Fibroblast of peridontal ligament (primary cell): ENCODE results near the gene KCNH1.

Experiments
- DNase-seq: peaks from one replicate; pipeline ENCODE4 v3.0.0-alpha.2; 2010; ENCODE audit errors: extremely low read depth

KCNH1 gene

GRCh38 chr1:210711825-210712612 lies 421.9 kb downstream of the KCNH1 start:
- DNase-seq, result no peak

- no peak for DNase-seq
Measured at GRCh38 chr1:210709701-210710100, 424.2 kb downstream of the KCNH1 start.

- no peak for DNase-seq
Measured at GRCh38 chr1:210707300-210708240, 426.4 kb downstream of the KCNH1 start.

- DNase-seq, result no peak
Measured at GRCh38 chr1:210706246-210706645, 427.7 kb downstream of the KCNH1 start.

- DNase-seq, result no peak
Measured at GRCh38 chr1:210705086-210705485, 428.9 kb downstream of the KCNH1 start.

GRCh38 chr1:210703593-210703992 lies 430.4 kb downstream of the KCNH1 start:
- DNase-seq, result no peak

- no peak for DNase-seq
Measured at GRCh38 chr1:210702506-210702905, 431.4 kb downstream of the KCNH1 start.

GRCh38 chr1:210700511-210700910 lies 433.4 kb downstream of the KCNH1 start:
- DNase-seq, result peak; percentile 6

GRCh38 chr1:210700083-210700482 lies 433.9 kb downstream of the KCNH1 start:
- no peak for DNase-seq

- DNase-seq, result no peak
Measured at GRCh38 chr1:210698661-210699060, 435.3 kb downstream of the KCNH1 start.

GRCh38 chr1:210697185-210697584 lies 436.8 kb downstream of the KCNH1 start:
- DNase-seq, result no peak

- DNase-seq, result no peak
Measured at GRCh38 chr1:210696709-210697108, 437.2 kb downstream of the KCNH1 start.

- DNase-seq, result no peak
Measured at GRCh38 chr1:210695026-210695425, 438.9 kb downstream of the KCNH1 start.

GRCh38 chr1:210692796-210693195 lies 441.2 kb downstream of the KCNH1 start:
- DNase-seq, result no peak

GRCh38 chr1:210691039-210691610 lies 442.8 kb downstream of the KCNH1 start:
- DNase-seq, result no peak

GRCh38 chr1:210690236-210690635 lies 443.7 kb downstream of the KCNH1 start:
- no peak for DNase-seq

- no peak for DNase-seq
Measured at GRCh38 chr1:210689826-210690225, 444.1 kb downstream of the KCNH1 start.

- peak; percentile 26 for DNase-seq
Measured at GRCh38 chr1:210688512-210689234, 445.3 kb downstream of the KCNH1 start.

- no peak for DNase-seq
Measured at GRCh38 chr1:210687582-210688279, 446.2 kb downstream of the KCNH1 start.

GRCh38 chr1:210686841-210687240 lies 447.1 kb downstream of the KCNH1 start:
- no peak for DNase-seq

GRCh38 chr1:210685295-210685650 lies 448.7 kb downstream of the KCNH1 start:
- no peak for DNase-seq
